ENCODE results near the gene GAP43.
A peak's percentile ranks its signal among the peaks of the same experiment; 100 is the strongest.

GAP43 gene

DNA sequence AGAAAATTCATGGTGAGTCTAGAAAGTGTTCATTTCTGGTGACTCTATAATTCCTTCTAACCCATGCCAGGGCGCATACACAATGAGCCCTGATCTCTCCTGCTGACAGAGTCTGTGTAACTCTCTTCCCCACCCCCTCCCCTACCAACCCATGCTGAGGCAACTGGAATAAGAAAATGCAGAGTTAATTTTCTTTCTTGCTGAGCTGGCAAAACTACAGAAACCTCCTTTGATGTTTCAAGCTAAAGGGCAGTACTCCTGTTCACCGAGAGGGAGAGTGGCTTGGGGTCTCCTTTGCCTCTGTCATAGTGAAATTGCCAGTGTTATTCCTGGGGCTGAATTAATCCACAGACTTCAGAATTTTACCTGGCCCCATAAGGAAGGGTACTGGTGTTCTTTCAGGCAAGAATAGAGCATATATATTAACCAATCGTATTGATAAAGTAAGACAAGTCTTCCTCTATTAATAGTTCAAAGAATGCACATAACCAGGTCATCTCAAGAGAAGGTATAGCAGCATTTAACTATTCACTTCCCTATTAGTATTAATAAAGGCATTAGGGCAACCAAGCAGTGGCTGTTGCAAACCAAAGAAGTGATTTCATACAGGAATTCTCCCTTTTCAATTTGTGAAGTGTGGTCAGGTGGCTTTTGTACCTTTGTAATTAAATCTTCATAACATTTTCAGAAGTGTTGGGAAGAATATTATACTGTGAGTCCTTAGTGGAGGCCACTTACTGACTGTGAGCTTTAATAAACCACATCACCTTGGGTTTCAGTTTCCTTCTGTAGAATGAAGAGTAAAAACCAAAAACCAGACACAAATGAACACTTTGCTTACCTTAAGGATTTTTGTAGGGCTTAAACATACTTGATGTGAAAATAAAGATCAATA, 4.1 kb downstream of the GAP43 start:
- DNase-seq (ENCODE audit: low read depth in 2 of 2), result no peak

DNA sequence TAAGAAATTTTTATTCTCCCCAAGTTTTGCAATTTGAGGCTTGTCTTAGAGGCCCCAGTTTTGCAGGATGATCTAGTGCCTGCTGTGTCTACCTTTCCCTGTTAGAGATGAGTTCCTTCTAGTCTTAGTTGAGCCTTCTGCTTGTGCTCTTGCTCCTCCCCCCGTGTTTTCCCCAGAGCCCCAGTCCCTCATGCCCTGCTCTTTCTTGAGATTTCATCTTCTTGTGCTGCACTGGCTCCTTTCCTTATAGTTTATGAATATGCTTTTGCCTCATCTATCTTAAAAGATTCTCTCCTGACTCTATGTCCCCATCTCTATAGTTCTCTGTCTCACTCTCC, 4.7 kb downstream of the GAP43 start:
- DNase-seq (ENCODE audit: low read depth in 2 of 2), result no peak

DNA sequence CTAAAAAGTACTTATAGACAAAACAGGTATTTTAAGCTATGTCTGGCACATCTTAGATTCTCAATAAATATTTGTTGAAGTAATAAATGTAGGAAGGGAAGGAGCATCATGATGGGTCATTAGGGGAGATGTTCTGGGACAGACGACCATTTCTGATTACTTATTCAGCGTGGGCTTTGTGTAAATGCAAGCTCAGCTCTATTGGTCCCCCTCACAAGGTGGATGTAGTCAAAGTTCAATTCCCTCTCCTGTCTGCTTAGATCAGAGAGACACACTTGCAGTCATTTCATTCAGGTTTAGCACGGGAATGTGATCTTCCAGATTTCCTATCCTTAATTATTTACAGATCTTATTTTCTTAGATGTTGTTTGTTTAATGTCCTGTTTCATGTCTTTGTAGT, 7.5 kb downstream of the GAP43 start:
- no peak for DNase-seq (ENCODE audit: low read depth in 2 of 2)

DNA sequence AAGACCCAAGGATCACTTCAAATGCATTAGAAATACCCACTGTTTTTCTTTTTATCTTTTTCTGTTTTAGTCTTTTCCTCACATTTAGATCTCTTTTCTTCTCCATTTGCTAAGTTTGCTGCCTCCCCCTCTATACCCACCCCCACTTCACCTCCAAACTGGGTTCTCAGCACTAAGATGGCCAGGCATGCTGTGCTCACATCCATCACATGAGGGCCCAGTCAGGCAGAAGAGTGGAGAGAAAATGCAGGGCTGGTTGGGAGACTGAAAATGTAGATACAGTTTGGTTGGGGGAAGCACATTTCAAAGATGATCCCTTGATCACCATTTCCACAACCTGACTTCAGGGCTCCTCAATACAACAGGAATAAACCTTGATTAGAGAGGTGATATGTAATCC, 8.7 kb downstream of the GAP43 start:
- DNase-seq (ENCODE audit: low read depth in 2 of 2), result no peak

DNA sequence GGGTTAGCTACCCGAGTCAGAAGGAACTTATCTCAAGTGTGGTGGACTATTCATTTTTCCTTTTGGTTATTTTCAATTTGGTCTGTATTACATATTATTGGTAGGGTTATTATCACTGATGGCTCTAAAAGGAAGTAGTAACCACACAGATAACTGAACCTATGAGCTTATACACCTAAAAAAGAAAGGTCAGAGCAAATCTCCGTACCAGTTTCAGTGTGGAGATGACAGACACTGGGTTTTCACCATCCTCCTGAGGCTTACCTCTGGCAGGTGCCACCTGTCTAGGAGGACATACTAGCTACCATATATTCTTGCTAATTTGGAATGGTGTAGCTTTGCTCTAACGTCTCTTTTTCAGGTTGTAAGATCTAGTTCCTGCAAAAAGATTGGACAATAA, 10.2 kb downstream of the GAP43 start:
- DNase-seq (ENCODE audit: low read depth in 2 of 2), result no peak

DNA sequence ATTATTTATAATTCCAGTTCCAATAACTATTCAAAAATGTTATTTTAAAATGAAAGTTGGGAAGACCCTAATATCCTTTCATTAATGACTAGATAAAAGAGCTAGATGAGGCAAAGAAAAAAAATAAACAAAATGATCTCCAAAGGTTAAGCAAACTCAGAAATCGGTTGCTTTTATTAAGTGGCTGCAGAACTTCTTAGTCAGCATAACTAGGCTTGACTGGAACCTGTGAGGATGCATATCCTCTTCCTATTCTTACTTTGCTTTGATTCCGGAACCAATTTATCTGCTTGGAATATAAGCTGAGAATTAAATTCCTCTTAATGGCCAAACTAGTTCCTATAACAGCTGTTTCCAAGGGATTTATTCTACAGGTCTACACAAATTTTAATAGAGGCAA, 10.7 kb downstream of the GAP43 start:
- no peak for DNase-seq (ENCODE audit: low read depth in 2 of 2)

DNA sequence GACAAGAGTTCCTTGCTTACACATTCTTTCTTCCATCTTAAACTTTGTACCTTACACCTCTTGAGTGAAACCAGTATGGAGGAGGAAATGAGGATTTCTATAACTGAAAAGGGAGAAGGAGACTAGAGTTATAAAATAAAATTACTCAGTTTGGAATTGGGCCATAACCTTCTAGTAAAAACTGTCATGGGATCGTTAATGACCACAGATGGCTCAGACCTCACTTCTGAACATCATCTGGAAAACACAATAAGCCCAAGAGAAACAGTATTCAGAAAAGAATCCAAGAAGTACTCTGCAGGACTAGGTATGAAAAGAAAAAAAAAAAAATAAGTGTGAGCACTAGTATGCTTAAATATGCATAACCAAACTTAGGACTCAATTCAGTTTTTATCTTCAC, 12.1 kb downstream of the GAP43 start:
- no peak for DNase-seq (ENCODE audit: low read depth in 2 of 2)

DNA sequence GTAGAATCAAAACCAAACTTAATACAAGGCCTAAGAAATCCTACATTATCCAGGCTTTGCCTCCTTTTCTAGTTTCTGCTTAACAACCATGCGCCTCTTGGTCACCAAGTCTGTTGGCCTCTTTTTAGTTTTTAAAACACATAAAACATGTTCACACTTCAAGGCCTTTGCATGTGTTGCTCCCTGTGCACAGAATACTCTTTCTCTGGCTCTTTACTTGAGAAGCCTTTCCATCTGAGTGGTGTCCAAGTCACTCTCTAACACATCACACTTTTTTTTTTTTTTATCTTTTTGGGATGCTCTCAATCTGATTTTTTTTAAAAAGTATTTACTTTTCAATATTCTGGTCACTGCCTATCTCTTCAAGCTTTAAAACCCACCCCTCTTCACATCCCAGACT, 14.9 kb downstream of the GAP43 start:
- DNase-seq (ENCODE audit: low read depth in 2 of 2), result no peak

DNA sequence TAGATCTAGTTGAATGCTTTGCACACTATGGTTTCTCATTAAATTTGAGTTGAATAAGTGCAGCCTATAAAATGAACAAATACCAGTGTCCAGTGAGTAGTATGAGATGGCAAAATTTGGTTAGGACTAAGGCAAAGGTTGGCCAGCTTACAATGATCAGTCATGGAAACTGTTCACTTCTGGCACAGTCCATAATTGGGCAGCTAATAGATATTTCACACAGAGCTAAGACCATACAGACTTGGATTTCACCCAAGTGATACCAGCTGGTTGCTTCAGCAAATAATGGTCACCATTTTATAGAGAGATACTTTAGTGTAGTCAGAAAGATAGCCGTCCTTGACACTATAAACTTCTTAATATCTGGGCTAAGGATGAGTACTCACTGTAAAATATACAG, 15.7 kb downstream of the GAP43 start:
- DNase-seq (ENCODE audit: low read depth in 2 of 2), result no peak

DNA sequence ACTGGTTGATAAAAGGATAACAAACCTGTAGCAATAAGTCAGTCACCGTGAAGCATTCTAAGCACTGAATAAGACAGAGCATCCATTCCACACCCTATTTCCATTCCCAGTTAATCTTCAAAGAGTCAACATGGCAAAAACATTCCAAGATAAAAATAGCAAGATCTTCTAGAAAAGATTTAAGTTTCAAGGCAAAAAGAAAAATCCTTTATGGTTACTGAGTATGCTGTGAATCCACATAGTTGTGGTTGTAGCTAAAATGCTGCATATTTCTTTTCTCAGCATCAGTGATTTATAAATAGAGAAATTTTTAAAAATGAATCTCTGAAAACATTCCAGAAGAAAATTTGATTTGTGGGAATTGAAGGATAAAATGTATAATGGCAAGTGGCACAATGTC, 21.1 kb downstream of the GAP43 start:
- DNase-seq (ENCODE audit: low read depth in 2 of 2), result no peak

DNA sequence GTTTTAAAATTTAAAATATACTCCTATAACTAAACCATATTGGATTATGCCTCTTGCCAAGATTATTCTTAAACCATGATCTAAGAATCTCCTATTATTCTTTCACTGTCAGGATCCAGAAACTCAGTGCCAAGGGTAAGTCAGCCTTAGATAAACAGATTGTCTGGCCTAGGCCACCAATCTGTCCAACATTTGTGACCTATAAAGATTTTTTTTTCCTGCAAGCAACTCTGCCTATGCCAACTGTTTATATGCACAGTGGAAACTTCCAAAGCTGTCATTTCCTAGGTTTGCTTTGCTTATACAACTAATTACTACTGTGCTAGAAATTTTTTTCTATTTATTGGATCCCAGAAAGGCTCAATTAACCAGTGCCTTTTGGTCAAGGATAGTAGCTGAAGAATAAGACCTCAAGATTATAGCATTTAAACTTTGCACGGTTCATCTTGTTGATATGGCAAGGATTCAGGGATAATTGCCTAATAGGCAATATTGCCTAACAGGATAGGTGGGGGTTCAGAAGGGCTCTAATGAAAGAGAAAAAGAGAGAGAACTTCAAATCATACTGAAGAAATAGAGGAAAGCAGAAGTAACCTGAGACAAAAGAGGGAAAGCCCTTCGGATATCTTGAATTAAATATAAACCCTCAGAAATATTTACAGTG, 22.8 kb downstream of the GAP43 start:
- no peak for DNase-seq (ENCODE audit: low read depth in 2 of 2)

DNA sequence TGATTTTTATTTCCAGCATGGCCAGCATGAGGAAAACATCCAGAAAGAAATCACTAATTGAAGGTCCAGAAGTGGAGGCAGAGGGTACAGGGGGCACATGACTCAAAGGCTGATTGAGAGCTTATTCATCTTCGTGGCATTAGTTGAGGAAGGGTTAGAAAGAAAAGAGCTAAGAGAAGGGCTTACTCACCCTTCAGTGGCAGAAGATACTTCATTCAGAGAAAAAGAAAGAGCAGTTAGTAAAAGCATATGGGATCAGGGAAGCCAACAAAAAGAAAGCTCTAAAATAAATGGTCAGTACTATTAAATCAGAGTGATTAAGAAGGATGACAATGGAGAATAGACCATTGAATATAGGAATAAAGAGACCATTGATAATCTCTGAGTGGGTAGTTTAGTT, 25.2 kb downstream of the GAP43 start:
- no peak for DNase-seq (ENCODE audit: low read depth in 2 of 2)

DNA sequence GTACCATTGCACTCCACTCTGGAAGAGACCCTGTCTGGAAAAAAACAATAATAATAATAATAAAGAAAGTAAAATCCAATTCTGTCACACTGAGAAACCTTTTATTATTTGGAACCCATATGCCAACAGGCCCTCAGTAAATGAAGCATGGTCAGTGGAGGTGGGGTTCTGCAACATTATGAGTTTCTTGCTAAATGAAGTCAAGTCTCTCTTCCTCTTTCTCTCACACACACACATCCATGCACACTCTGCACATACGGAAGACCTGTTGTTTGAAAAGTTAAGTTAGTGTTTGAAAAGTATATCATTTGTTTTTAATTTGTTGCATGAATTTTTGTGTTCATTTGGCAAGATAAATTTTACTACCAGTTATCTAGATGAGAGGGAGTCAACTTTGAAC, 27.8 kb downstream of the GAP43 start:
- no peak for DNase-seq (ENCODE audit: low read depth in 2 of 2)

DNA sequence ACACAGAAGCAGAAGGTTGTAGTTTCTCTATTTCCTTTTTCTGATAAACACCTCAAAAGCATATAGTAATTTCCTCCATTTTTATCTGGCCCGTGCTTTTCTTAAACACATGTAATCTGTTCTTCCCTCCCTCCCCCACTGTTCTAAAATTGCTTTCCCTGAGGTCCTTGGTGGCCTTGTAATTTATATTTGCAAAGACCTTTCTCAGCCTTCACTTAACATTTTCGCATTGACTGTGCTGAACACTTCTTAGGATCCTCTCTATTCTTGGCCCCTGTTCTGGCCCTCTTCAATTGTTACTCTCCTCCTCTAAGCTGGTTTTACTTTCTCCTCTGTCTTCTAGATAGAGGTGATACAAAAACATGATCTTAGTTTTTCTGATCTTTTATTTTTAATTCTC, 28.3 kb downstream of the GAP43 start:
- DNase-seq (ENCODE audit: low read depth in 2 of 2), result no peak

DNA sequence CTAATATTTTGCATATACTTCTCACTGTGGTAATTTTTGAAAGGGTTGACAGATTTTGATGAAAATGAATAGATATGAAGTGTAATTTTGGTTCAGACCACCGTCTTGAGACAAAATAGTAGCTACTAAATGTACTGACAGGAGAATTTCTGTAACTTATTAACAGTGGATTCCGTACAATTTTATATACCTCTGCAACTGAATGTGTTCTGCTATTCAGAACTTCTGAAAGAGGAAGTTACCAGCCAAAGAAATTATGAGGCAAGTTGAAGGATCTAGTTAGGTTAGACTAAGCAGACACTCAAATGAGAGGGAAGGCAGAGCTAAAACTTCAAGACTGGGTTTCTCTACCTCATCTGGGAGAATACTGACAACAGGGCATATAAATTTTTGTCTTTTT, 29.4 kb downstream of the GAP43 start:
- no peak for DNase-seq (ENCODE audit: low read depth in 2 of 2)

DNA sequence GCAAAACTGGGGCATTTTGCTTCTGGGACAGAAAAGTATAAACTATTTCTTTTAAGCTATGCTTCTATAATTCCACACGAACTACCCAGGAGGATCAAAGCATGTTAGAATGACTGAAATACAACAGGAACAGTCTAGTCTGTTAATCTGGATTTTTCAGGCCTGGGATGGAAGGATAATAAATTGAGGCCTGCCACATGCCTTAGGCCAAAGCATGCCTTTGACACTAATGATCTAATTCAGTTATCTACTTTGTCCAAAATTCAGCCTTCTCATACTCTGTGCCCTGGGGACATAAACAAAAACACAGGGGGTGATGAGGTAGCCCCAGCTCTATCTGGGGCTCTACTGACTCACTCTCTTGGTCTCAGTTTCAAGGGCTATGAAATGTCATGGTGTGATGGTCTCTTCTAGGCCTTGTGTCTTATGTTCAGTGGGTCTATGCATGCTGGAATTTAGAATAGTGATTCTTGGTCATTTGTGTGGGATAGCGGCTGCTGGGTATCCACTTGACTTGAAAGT, 32.5 kb downstream of the GAP43 start:
- DNase-seq (ENCODE audit: low read depth in 2 of 2), result no peak

DNA sequence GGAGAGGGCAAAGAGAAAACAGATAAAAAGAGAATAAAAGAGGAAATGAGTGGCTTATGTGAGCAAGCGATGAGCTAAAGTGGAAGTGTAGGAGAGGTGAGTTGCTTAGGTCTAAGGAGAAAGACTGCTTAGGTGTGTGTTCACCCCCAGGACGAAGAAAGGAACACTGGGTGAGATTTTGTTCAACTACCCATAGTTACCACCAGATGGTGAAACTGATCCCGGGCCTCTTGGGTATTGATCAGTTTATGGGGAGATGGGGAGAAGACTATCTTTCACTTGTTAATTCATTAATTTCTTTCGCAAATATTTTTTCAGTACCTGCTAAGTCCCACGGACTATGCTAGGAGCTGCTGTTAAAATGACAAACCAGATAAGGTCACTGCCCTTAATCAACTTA, 33.9 kb downstream of the GAP43 start:
- no peak for DNase-seq (ENCODE audit: low read depth in 2 of 2)

DNA sequence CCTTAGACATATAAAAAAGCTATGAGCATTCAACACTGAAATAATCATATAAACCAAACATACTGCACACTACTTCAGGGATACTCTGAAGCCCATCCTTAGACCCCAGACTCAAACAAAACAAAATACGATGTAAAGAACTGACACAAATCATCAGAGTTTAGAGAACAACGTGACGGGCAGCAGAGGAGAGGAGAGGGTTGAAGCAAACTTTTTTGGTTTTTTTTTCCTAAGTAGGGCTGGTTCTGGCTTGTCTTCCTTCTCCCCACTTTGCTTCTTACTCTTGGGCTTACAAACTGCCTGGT, 34.7 kb downstream of the GAP43 start:
- DNase-seq (ENCODE audit: low read depth in 2 of 2), result no peak

DNA sequence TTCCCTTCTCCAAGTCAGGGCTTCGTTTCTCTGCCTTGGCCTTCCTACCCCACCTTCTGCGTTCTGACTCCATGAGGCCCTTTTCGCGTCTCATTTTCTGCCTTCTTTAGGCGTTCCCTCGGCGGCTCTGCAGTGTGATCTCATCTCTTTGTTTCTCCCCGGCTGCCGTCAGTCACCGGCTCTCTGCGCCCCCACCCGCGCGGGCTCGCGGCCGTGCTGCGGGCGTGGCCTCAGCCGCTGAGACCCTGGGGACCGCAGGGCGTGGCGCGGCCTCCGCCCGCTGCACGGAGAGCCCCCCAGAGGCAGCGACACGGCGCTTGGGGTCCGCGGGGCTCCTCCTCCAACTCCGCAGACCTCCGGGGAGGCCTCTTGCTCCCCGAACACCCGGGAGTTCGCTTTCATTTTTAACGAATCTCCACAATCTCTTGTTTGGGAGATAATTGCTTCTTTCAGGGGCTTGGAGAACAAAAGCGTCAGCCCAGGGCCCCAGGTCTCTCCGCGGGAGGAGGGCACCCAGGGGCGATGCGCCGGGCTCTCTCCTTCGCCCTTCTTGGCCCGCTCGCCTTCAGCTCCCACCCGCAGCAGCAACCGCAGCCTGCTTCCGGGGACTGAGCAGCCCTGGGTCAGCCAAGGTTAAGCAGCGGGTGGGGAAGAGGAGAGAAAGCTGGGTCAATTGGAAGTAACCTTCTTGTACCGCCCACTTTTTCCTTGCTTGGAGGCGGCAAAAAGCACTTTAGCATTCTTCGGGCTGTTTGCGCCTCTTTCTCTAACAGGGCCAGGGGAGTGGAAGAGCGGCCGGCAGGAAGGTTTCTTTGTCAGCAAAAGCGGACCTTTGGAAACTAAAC, 35.2 kb downstream of the GAP43 start:
- peak; percentile 34 to 49 for DNase-seq (ENCODE audit: low read depth in 2 of 2)

DNA sequence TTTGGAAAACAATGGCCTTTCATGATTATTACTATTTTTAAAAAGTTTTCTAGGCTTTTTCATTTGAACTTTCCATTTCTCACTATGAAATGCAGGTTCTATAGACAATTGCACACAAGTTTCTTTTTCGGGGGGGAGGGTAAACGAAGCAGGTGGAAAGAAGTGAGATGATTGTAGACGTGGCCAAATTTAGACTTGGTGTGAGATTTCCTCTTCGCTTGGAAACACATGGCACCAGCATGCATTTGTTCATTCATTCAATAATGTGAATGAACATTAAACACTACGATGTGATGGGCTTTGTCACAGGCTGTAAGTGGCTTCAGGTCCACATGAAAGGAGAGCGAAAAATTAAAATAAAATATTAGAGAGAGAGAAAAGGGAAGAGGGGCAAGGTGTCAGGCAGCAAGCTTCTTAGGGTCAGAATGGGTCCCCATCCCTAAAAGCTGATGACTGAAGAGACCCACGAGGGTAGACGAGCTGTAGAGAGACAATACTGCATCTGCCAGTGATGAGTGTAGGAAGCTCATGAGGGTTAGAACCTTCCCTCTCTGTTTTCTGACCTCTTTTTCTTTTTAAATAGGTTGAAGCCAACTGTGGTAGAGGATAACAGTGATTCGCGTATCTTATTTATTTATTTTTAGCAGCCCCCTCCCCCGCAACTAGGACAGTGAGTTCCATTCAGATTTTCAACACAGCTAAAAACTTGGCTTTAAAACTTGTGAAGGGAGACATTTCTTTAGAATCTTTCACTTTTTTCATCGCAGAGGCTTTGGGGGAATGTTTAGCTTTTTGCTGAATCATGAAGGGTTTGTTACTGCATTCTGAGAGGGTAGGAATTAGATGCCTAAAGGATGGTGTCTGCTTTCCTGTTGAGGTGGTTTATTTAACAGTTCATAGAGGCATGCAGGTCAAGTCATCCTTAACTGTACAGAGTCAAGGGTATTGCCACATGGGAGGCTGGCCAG, 36.2 kb downstream of the GAP43 start:
- no peak for DNase-seq (ENCODE audit: low read depth in 2 of 2)

DNA sequence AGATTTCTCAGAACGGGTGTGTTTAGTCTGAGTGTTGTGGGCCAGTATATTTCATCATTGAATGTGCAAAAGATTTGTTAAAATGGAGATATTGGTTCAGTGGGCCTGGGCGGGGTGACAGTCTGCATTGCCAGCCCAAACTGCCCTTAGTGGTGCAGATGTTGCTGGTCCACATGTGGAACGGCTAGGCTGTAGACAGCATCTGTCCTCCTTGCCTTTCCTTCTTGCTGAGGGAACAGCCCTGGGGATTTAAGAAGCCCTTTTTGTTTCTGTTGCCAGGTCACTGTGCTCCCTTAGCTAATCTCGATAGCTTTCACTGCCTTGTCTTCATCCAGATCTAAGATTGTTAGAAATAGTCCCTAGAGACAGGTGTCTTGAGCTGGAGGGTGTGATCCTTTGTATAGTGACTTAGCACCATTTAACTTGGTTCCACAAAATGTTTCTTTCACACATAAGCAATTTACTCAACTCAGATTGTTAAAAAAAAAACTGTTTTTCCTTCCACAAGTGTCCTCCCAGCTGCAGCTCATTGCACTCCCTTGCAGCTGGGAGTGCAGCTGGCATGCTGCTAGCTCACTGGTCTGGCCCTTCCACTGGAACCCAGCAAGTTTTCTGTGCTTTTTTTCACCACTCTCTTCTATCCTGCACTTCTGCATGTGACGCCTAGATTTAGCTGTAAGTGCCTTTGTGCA, 37.5 kb downstream of the GAP43 start:
- no peak for DNase-seq (ENCODE audit: low read depth in 2 of 2)
